HL-60/S4 treated with retinoic acid at 250 ng/mL for 4 days and 3 days (cell line): ENCODE measurements around the gene CD1E.
"Not testable (repeated sequence)": the region's sequence is repeated elsewhere in the genome, so short reads cannot be mapped to it uniquely, and the experiment has no call there.

Experiments
- in situ Hi-C: fragments of 300-500 bp; cut with MboI; formaldehyde crosslinking; loops from 2 replicates; pipeline ENCODE4 v1.7.0; 2022; ENCODE audit warnings: low sequenced_read_pairs

Gene CD1E

GRCh38 chr1:158353303-158354075 lies at the start of gene CD1E:
CD1E (plus strand) TSS chr1:158353894; CDS start chr1:158353989, 95 bp downstream.
- in situ Hi-C loops = no loop called here

DNA sequence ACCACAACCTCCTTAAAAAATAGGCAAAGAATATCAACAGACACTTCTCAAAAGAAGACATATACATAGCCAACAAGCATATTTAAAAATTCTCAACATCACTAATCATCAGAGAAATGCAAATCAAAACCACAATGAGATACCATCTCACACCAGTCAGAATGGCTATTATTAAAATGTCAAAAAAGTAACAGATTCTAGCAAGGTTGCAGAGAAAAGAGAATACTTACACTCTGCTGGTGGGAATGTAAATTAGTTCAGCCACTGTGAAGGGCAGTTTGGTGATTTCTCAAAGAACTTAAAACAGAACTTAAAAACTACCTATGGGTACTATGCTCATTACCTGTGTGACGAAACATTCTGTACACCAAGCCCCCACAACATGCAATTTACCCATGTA lies 43.1 kb upstream of the CD1E start:
- in situ Hi-C loops = no loop called here

GRCh38 chr1:158311066-158311465 lies 42.6 kb upstream of the CD1E start:
- in situ Hi-C loops = no loop called here

- in situ Hi-C loops = no loop called here
Observed at GRCh38 chr1:158323866-158324265, 29.8 kb upstream of the CD1E start.

DNA sequence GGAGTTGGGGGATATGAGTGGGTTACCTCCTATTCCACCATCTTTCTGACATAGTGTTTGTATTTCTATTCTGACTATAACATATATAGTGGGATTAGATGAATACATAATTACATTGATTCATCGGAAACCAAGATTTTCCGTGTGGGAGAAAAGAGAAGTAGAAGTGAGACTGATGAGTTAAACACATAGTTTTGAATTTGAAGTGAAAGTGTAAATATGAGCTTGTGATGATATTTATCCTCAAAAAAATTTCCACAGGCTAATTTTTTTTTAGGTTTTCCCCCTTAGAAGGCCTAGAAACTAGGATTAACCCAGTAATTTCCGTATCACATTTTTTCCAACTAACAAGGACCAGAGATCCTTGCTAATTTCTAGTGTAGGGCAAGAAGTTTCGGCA lies 29.3 kb upstream of the CD1E start:
- in situ Hi-C loops = no loop called here

GRCh38 chr1:158327481-158327880 lies 26.2 kb upstream of the CD1E start:
- in situ Hi-C loops = no loop called here

DNA sequence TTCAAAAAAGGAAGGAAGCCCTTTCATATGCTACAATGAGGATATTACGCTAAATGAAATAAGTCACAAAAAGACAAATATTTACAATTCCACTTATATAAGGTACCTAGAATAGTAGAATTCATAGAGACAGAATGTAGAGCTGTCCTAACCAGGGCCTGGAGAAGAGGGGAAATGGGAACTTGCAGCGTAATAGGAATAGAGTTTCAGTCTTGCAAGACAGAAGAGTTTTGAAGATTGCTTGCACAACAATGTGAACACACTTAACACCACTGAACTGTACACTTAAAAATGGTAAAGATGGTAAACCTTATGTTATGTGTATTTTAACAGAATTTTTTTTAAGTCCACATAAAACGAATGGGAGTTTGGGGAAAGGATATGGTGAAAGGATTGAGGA lies 25.3 kb upstream of the CD1E start:
- in situ Hi-C loops = no loop called here

DNA sequence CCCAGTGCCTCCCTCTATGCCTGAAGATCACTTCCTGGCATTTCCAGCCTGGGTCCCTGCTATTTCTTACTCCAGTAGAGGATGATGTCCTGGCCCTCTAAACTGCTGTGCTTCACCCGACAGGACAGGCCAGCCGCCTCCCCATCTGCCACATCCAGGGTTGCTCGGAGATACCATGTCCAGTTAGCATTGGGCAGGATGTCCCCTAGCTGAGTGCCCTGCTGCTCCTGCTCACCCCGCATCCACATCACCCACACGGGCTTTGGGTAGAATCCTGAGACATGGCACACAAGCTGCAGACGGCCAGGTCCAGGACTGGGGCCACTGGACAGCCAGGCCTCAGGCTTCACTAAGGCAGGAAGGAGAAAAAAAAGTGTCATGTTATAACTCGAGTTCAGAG lies 24.4 kb upstream of the CD1E start:
- in situ Hi-C loops = no loop called here

GRCh38 chr1:158329733-158330132 lies 24.0 kb upstream of the CD1E start:
- in situ Hi-C loops = no loop called here

DNA sequence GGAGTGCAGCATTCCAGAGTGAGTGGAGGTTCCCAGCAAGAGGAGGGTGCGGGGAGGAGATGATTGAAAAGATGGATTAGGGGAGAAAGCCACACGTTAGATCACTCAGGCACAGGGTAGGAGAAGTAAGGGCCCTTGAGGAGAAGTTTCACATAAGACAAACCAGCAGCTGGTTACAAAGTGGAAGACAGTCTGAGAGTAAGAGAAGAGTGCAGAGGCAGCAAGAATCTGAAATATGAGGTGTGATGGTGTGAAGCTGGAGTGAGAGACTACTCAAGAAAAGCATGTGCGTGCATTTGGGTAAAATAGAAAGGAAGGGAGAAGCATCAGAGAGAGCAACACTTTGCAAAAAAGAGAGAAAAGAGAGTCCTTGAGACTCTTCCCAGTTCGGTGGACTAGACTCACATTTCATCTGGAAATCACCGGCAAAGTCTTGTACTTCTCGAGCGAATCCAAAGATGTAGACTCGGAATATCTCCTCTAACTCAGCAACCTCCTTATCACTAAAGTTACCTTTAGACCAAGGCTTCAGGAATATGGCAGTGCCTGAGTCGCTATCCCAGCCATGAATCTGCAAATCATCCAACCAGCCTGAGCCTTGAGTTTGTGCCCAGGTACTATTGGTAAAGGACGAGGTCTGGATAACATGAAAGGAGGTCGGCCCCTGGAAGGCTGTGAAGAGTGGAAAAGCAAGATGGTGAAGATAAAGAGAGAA lies 23.1 kb upstream of the CD1E start:
- in situ Hi-C loops = no loop called here

DNA sequence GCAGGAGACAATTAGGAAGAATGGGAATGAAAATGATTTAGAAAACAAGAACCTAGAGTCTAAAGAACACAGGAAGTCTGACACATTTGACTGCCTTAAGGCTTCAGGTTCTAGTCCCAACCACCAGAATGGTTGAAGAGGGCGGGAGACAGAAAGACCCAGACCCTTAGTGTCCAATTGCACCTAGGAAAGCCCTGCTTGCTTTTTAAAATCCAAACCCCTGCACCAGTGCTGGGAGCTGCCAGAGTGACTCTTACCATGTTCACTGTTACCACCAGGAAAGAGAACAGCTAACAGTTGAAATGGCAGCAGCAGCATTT lies 22.6 kb upstream of the CD1E start:
- in situ Hi-C loops = no loop called here

DNA sequence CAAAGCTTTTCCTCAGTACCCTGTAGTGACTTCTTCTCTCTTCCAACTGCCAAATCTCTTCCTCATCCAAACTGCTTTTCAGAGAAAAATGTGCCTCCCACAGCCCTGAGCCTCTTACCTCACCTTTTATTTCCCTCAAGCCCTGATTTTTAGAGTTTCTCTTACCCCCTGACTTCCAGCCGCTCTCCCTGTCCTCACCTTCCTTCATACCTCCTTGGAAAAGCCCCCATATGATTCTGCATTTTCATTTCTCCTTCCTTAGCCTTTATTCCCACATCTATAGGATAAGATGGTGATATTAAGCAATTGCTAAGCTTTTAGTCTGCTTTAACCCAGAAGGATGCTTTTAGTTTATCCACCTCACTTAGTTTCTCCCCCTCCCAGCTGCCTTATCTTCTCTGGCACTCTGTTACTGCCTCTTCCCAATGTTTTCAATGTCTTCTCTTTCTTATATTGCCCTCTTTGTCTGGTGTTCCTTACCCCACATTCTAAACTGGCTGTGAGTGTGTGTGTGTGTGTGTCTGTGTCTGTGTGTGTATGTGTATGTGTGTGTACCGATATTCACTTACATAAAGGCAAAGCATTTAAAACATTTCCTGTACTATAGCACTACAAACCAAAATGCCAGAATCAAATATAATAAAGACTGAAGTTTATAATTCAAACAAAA lies 22.1 kb upstream of the CD1E start, which contains the start of gene CD1B:
Gene CD1B (minus strand): TSS at position 51 of the 670 bp plus-strand sequence. CDS start 108 bp downstream, outside the sequence.
- in situ Hi-C loops = no loop called here

DNA sequence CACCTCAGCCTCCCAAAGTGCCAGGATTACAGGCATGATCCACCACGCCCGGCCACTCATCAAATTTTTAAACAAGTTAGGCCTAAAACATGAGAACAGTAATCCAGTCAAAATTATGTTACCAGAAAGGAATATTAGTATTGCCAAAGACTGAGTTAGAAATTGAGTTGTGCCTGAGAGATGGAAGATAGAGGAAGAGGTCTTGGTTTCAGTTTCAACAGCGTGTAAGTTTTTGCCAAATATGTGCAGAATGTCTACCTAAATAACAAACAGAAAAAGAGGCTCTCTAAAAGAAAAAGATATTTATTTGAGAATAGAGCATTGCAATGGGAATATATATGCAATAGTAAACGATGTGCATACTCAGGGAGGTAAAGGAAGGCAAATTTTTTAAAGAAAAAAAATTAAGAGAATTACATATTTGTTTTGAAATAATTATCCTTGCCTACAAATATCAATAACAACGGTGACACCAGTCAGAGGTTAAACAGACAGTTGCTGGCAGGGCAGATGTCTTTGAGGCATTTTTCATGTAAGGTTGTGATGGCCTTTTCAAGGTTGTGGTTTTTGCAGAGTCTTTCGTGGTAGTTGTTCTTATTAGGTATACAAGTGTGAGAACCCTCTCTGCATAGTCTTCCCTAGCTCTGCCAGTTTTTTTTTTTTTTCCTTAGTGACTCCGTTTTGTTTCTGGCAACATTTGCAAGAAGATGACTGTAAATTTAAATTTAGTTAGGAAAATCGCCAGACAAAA lies 20.1 kb upstream of the CD1E start:
- in situ Hi-C loops = no loop called here

DNA sequence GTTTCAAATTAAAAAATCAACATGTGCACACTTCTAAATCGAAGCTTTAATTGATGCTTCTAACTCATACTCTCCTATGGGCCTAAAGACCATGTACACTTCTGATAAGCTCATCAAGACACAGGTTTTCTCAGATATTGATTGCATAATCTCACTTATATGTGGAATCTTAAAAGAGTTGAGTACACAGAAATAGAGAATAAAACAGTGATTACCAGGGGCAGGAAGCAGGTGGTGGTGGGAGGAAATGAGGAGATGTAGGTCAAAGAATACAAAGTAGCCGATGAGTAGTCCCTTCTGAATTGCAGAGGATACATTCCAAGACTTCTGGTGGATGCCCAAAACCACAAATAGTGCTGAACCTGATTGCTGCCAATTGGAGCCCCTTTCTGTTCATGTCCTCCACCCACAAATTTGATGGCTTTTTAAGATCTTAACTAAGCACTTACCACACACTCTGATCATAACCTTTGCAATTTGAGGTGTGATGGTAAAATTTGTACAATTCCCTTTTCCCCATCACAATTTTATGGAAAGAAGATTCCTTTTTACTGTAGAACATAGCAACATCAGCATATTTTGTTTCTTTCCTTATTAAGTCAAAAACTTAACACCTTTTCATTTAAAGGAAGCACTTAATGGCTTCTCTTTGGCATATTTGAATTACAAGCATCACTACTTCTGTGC lies 19.0 kb upstream of the CD1E start:
- in situ Hi-C loops = no loop called here

- in situ Hi-C loops = no loop called here
Observed at GRCh38 chr1:158335213-158335532, 18.5 kb upstream of the CD1E start.

DNA sequence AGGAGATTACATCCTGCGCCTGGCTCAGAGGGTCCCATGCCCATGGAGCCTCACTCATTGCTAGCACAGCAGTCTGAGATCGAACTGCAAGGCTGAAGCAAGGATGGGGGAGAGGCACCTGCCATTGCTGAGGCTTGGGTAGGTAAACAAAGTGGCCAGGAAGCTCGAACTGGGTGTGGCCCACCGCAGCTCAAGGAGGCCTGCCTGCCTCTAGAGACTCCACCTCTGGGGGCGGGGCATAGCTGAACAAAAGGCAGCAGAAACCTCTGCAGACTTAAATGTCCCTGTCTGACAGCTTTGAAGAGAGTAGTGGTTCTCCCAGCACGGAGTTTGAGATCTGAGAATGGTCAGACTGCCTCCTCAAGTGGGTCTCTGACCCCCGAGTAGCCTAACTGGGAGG lies 17.3 kb upstream of the CD1E start:
- in situ Hi-C loops = not testable (repeated sequence)

DNA sequence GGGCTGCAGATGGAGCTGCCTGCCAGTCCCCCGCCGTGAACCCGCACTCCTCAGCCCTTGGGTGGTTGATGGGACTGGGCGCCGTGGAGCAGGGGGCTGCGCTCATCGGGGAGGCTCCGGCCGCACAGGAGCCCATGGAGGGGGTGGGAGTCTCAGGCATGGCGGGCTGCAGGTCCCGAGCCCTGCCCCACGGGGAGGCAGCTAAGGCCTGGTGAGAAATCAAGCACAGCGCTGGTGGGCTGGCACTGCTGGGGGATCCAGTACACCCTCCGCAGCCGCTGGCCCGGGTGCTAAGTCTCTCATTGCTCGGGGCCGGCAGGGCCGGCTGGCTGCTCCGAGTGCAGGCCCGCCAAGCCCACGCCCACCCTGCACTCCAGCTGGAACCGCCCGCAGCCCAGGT lies 4.7 kb upstream of the CD1E start:
- in situ Hi-C loops = not testable (repeated sequence)

- in situ Hi-C loops = no loop called here
Observed at GRCh38 chr1:158354255-158354654, 561 bp downstream of the CD1E start.

DNA sequence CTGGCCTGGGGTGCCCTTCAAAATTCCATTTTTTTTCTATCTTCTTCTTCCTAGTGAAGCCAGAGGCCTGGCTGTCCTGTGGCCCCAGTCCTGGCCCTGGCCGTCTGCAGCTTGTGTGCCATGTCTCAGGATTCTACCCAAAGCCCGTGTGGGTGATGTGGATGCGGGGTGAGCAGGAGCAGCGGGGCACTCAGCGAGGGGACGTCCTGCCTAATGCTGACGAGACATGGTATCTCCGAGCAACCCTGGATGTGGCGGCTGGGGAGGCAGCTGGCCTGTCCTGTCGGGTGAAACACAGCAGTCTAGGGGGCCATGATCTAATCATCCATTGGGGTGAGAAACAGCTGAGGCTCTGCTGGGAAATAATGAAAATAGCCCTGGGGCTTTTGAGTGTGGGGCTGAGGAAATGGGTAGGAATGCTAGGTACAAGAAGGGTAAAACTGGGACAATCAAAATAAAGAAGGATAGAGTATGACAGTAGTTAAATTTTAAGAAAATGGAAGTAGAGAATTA lies 2.1 kb downstream of the CD1E start:
- in situ Hi-C loops = no loop called here

GRCh38 chr1:158356616-158357015 lies 2.9 kb downstream of the CD1E start:
- in situ Hi-C loops = no loop called here

GRCh38 chr1:158357441-158357840 lies 3.7 kb downstream of the CD1E start:
- in situ Hi-C loops = no loop called here
